NOMO-1 (cell line): ENCODE results near the gene PRKAR1A.

Experiments used
- DNase-seq, 2 experiments: peaks; one replicate each; lab custom pipeline; 2025; ENCODE audit not compliant: unreplicated experiment in 2 of 2; lab: John Stamatoyannopoulos, UW

PRKAR1A gene

GRCh38 chr17:68539548-68540467 is 27.6 kb downstream of the PRKAR1A start:
- DNase-seq: peak; percentile 73 to 78

GRCh38 chr17:68540981-68541380 is 28.8 kb downstream of the PRKAR1A start:
- no peak for DNase-seq

- DNase-seq: no peak
Measured at GRCh38 chr17:68541816-68542215, 29.6 kb downstream of the PRKAR1A start.

GRCh38 chr17:68542698-68543463 is 30.7 kb downstream of the PRKAR1A start:
- no peak for DNase-seq

GRCh38 chr17:68544111-68544915 is 32.1 kb downstream of the PRKAR1A start:
- no peak for DNase-seq

- no peak for DNase-seq
Measured at GRCh38 chr17:68556551-68556950, 44.3 kb downstream of the PRKAR1A start.

- DNase-seq: no peak
Measured at GRCh38 chr17:68559316-68559715, 47.1 kb downstream of the PRKAR1A start.

- no peak for DNase-seq
Measured at GRCh38 chr17:68560966-68561720, 48.9 kb downstream of the PRKAR1A start.

- no peak for DNase-seq
Measured at GRCh38 chr17:68562736-68563135, 50.5 kb downstream of the PRKAR1A start.

- no peak for DNase-seq
Measured at GRCh38 chr17:68564415-68565111, 52.3 kb downstream of the PRKAR1A start.

- DNase-seq: no peak
Measured at GRCh38 chr17:68565661-68566441, 53.6 kb downstream of the PRKAR1A start.

- no peak for DNase-seq
Measured at GRCh38 chr17:68566442-68566738, 54.2 kb downstream of the PRKAR1A start.

GRCh38 chr17:68567035-68567434 is 54.8 kb downstream of the PRKAR1A start:
- DNase-seq: no peak

- DNase-seq: no peak
Measured at GRCh38 chr17:68567581-68567980, 55.4 kb downstream of the PRKAR1A start.

GRCh38 chr17:68568581-68568980 is 56.4 kb downstream of the PRKAR1A start:
- DNase-seq: no peak

GRCh38 chr17:68569346-68569745 is 57.1 kb downstream of the PRKAR1A start:
- DNase-seq: no peak

GRCh38 chr17:68570526-68570925 is 58.3 kb downstream of the PRKAR1A start:
- no peak for DNase-seq

- peak; percentile 67 to 76 for DNase-seq
Measured at GRCh38 chr17:68572138-68572842, 60.1 kb downstream of the PRKAR1A start.
